GM12873 (cell line): ENCODE results near the gene SETX.

Source experiments
- TF ChIP-seq, protein P1 (sequence below): IDR thresholded peaks from 2 replicates; pipeline ENCODE4 v1.5.1; 2012; ENCODE audit warnings: low read depth, mild to moderate bottlenecking, moderate library complexity, low read length, control low read depth; ENCODE audit not compliant: insufficient read depth; ENCODE audit errors: missing control alignments

SETX gene

DNA sequence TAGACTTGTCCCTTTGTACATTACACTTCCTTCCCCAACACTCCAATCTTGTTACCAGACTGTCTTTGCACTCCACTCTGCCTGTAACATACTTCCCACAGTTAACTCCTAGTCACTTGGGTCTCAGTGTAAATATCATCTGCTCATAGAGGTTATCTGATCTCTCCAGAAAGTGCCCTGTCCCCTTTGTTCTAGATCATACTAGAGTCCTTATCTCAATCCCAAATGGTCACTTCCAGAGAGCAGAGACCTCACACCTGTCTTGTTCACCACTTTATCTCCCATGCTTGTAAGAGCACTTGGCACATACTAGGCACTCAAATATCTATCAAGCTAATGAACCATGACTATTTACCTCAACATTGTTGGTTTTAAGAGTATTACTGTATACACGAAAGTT is 30.4 kb downstream of the SETX start:
- TF ChIP-seq, protein P1, sequence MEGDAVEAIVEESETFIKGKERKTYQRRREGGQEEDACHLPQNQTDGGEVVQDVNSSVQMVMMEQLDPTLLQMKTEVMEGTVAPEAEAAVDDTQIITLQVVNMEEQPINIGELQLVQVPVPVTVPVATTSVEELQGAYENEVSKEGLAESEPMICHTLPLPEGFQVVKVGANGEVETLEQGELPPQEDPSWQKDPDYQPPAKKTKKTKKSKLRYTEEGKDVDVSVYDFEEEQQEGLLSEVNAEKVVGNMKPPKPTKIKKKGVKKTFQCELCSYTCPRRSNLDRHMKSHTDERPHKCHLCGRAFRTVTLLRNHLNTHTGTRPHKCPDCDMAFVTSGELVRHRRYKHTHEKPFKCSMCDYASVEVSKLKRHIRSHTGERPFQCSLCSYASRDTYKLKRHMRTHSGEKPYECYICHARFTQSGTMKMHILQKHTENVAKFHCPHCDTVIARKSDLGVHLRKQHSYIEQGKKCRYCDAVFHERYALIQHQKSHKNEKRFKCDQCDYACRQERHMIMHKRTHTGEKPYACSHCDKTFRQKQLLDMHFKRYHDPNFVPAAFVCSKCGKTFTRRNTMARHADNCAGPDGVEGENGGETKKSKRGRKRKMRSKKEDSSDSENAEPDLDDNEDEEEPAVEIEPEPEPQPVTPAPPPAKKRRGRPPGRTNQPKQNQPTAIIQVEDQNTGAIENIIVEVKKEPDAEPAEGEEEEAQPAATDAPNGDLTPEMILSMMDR: no peak

DNA sequence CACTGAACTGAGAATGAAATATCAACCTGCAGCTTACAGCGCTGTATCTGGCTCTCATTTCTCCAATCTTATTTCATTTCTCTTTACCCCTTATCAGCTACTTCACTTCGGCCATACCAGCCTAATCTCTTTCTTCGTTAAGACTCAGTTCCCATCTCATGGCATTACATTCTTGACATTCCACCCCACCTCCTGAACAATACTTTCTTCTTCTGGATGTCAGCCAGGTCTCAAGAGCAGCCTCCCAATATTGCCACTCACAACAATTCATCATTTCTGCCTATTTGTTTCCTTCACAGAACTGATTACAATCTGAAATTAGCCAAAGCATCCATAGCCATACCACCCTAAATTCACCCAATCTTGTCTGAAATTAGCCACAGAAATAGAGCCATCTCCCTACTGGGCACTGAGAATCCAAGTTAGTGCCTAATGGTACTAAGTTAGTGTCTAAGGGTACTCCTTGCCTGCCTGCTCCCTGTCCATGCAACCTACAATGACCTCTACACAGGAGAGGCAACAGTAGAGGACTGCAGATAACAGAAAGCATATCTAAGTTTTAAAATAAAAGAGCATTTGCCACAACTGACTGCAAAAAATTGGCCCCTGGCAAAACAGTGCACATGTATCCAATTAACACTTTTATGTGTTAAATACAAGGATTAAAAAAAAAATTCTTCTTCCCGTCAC is 35.2 kb downstream of the SETX start:
- TF ChIP-seq, protein P1: no peak

DNA sequence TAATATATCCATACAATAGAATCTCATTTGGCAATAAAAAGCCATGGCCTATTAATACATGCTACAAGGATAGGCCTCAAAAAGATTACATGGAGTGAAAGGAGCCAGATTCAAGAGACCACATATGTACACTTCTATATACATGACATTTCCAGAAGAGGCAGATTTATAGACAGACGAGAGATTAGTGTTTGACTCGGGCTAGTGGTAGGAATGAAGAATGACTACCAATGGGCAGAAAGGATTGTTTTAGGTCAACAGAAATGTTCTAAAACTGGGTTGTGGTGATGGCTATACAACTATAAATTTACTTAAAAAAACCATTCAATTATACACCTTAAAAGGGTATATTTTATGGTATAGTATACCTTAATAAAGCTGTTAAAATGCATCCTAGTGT is 41.9 kb downstream of the SETX start:
- TF ChIP-seq, protein P1: no peak

DNA sequence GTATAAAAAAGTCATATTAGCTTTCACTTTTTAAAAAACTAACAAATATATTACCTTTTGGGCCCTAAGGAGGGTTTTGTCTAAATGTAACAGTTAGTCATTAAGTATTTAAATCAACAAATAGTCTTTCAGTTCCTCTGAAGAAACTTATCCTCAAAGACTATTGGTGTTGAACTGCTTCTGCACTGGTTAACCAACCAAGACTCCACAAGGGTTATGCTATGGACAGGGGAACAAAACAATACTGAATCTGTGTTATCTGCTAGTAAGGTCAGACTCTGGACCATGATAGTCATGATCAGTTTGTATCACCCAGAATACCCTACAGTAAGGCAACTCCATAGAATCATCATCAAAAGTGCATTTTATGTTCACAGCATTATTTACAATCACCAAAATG is 42.4 kb downstream of the SETX start:
- TF ChIP-seq, protein P1: no peak

DNA sequence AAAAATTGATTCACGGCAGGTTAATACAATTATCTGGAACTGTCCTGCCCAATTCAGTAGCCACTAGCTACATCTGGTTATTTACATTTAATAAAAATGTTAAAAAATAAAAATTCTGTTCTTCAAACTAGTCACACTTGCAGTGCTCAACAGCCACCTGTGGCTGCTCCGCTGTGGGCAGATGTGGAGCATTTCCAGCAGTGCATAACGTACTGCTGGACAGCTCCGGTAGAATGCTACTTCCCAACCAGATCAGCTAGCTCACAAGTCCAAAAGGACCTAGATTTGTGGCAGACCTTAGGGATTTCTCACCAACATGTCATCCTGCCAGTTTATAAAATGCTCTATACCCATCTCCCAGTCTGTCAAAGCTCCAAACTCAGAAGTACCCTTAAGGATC is 42.8 kb downstream of the SETX start:
- TF ChIP-seq, protein P1: no peak

DNA sequence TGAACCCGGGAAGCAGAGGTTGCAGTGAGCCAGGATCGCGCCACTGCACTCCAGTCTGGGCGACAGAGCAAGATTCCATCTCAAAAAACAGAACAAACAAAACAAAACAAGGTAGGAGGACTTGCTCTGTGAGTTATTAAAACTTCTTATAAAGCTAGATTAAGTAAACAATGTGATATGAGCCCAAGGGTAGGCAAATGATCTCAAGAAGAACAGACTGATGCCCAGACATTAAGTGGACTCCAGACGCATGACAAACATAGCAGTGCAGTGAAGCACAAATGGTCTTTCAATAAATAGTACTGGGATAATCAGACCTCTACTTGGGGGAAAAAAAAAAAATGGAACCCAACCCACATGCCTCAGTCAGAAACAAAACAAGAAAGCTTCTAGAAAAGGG is 45.7 kb downstream of the SETX start:
- TF ChIP-seq, protein P1: no peak

DNA sequence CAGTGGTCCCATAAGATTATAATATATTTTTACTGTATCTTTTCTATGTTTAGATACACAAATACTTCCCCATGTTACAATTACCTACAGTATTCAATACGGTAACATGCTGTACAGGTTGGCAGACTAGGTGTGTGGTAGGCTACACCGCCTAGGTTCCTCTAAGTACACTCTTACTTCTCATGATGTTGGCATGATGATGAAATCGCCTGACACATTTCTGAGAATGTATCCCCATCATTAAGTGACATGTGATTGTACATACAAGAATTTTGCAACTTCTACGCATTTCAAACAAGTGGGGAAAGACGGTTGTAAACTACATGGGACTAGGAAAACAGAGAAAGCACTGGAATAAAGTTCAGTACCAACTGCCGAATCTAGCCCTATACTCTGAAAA is 53.3 kb downstream of the SETX start:
- TF ChIP-seq, protein P1: no peak
